ENCODE measurements around the gene SSH2.
"Not testable (repeated sequence)": the region's sequence is repeated elsewhere in the genome, so short reads cannot be mapped to it uniquely, and the experiment has no call there.

Gene SSH2

DNA sequence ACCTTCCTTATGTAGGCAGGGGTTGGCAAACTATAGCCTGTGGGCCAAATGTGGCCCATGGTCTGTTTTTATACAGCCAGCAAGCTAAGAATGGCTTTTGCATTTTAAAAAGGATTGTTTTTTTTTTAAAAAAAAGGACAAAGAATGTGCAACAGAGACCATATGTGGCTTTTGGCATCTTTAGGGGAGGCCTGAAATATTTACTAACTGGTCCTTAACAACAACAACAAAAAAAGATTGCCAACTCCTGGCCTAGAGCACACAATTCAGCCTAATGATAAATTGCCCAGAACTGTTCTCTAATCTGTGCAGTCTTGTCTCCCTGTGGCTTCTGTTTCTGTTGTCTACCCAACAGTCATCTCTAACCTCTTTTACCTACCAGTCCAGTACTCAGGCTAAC is 67.1 kb downstream of the SSH2 start:
- peaks cover 32% of the 10 kb centered on the region; the same call in 1 of the 2 replicates for H4K20me1 ChIP-seq (ENCODE audit: insufficient read depth, low read length)
- H2AFZ ChIP-seq (ENCODE audit: low read depth, low read length), result no peak overlapping the region
- H3K79me2 ChIP-seq (ENCODE audit: insufficient read depth, low read length), result peaks cover 89% of the 10 kb centered on the region
- no peak for TF ChIP-seq EZH2 (IDR thresholded peaks at IDR 0.05; ENCODE audit: borderline replicate concordance, low read depth, low read length, severe bottlenecking)
- H3K9ac ChIP-seq (ENCODE audit: low read depth, low read length), result no peak overlapping the region
- H3K4me3 ChIP-seq (ENCODE audit: low read depth in 1 of 2, low read length in 2 of 2), result no peak overlapping the region
- no peaks in the 10 kb centered on the region for H3K27me3 ChIP-seq (ENCODE audit: insufficient read depth, low read length, poor library complexity)
- no peaks in the 10 kb centered on the region for H3K36me3 ChIP-seq (ENCODE audit: insufficient read depth, low read length)
- H3K4me1 ChIP-seq (ENCODE audit: insufficient read depth, low read length), result no peaks in the 10 kb centered on the region
- ATAC-seq (ENCODE audit: insufficient read depth, low read depth), result no peak
- DNase-seq, result no peak
- H3K4me2 ChIP-seq (ENCODE audit: insufficient read depth, low read length), result no peak overlapping the region
- no peak overlapping the region for H3K27ac ChIP-seq (ENCODE audit: low read length)
- peaks cover 2% of the 10 kb centered on the region for H3K9me3 ChIP-seq (ENCODE audit: insufficient read depth, low read length, severe bottlenecking)

DNA sequence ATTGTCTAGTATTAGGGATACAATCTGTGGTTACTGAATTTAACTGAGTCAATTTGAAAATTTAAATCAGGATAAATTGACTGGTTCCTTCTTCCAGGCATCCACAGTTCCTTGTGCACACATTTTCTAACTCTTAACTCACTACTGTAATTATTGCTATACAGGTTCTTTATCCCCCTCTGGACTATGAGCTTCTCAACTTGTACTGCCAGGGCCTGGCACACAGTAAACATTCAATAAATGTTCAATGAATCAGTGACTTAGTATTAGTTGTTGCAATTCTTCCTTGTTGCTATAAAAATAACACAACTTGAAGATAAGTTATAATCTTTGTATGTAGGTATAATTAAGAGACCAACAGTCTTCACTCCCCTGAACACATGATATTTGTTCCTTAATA is 67.9 kb downstream of the SSH2 start:
- TF ChIP-seq CTCF (IDR thresholded peaks at IDR 0.05; ENCODE audit: borderline replicate concordance, extremely low read depth, low read length, poor library complexity, severe bottlenecking) (no peak), EZH2 (IDR thresholded peaks at IDR 0.05; ENCODE audit: borderline replicate concordance, low read depth, low read length, severe bottlenecking) (no peak)
- ATAC-seq (ENCODE audit: insufficient read depth, low read depth), result no peak
- DNase-seq, result no peak
- H3K79me2 ChIP-seq (ENCODE audit: insufficient read depth, low read length), result peaks cover 87% of the 10 kb centered on the region
- H3K4me2 ChIP-seq (ENCODE audit: insufficient read depth, low read length), result no peak overlapping the region
- H3K4me3 ChIP-seq (ENCODE audit: low read depth in 1 of 2, low read length in 2 of 2), result no peak overlapping the region
- no peak overlapping the region for H3K27ac ChIP-seq (ENCODE audit: low read length)
- H3K9me3 ChIP-seq (ENCODE audit: insufficient read depth, low read length, severe bottlenecking), result peaks cover 5% of the 10 kb centered on the region
- no peak overlapping the region for H2AFZ ChIP-seq (ENCODE audit: low read depth, low read length)
- no peak overlapping the region for H3K9ac ChIP-seq (ENCODE audit: low read depth, low read length)
- no peaks in the 10 kb centered on the region for H3K36me3 ChIP-seq (ENCODE audit: insufficient read depth, low read length)
- no peaks in the 10 kb centered on the region for H3K27me3 ChIP-seq (ENCODE audit: insufficient read depth, low read length, poor library complexity)
- H3K4me1 ChIP-seq (ENCODE audit: insufficient read depth, low read length), result no peaks in the 10 kb centered on the region
- peaks cover 32% of the 10 kb centered on the region; the same call in 1 of the 2 replicates for H4K20me1 ChIP-seq (ENCODE audit: insufficient read depth, low read length)

DNA sequence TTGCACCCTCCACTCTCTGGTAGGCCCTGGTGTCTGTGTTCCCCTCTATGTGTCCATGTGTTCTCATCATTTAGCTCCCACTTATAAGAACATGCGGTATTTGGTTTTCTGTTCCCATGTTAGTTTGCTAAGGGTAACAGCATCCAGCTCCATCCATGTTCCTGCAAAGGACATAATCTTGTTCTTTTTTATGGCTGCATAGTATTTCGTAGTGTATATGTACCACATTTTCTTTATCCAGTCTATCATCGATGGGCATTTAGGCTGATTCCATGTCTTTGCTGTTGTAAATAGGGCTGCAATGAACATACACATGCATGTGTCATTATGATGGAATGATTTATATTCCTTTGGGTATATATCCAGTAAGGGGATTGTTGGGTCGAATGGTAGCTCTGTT is 70.6 kb downstream of the SSH2 start:
- Histone ChIP-seq H4K20me1 (ENCODE audit: insufficient read depth, low read length) (peaks cover 18% of the 10 kb centered on the region; the same call in 1 of the 2 replicates), H3K79me2 (ENCODE audit: insufficient read depth, low read length) (peaks cover 81% of the 10 kb centered on the region)
- H3K27ac ChIP-seq (ENCODE audit: low read length); H3K9ac ChIP-seq (ENCODE audit: low read depth, low read length); H3K4me2 ChIP-seq (ENCODE audit: insufficient read depth, low read length); H3K9me3 ChIP-seq (ENCODE audit: insufficient read depth, low read length, severe bottlenecking); H2AFZ ChIP-seq (ENCODE audit: low read depth, low read length); DNase-seq; ATAC-seq (ENCODE audit: insufficient read depth, low read depth); H3K4me3 ChIP-seq (ENCODE audit: low read depth in 1 of 2, low read length in 2 of 2); H3K4me1 ChIP-seq (ENCODE audit: insufficient read depth, low read length); H3K27me3 ChIP-seq (ENCODE audit: insufficient read depth, low read length, poor library complexity); H3K36me3 ChIP-seq (ENCODE audit: insufficient read depth, low read length): not testable (repeated sequence)

DNA sequence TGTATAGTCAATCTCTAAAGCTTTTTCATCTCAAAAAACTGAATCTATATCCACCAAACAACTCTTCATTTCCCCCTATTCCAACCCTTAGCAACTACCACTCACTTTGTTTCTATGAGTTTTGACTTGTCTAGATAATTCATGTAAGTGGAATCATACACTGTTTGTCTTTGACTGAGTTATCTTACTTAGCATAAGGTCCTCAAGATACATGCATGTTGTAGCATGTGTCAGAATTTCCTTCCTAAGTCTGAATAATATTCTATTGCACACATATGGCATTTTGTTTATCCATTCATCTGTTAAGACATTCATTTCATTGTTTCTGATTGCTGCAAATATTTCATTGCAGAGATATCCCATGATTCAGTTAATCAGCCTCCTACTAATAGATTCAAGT is 72.2 kb downstream of the SSH2 start:
- H3K79me2 ChIP-seq (ENCODE audit: insufficient read depth, low read length), result peaks cover 82% of the 10 kb centered on the region

DNA sequence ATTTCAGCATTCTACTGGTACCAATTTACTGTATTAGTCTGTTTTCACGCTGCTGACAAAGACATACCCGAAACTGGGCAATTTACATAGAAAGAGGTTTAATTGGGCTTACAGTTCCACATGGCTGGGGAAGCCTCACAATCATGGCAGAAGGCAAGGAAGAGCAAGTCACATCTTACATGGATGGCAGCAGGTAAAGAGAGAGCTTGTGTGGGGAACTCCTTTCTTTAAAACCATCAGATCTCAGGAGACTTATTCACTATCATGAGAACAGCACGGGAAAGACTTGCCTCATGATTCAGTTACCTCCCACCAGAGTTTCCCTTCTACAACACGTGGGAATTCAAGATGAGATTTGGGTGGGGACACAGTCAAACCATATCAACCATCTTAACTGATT is 72.9 kb downstream of the SSH2 start:
- H3K9ac ChIP-seq (ENCODE audit: low read depth, low read length); DNase-seq; H3K36me3 ChIP-seq (ENCODE audit: insufficient read depth, low read length); H3K4me1 ChIP-seq (ENCODE audit: insufficient read depth, low read length); H3K27ac ChIP-seq (ENCODE audit: low read length); H3K9me3 ChIP-seq (ENCODE audit: insufficient read depth, low read length, severe bottlenecking); H3K4me2 ChIP-seq (ENCODE audit: insufficient read depth, low read length); H2AFZ ChIP-seq (ENCODE audit: low read depth, low read length); H3K27me3 ChIP-seq (ENCODE audit: insufficient read depth, low read length, poor library complexity); ATAC-seq (ENCODE audit: insufficient read depth, low read depth); H3K4me3 ChIP-seq (ENCODE audit: low read depth in 1 of 2, low read length in 2 of 2): not testable (repeated sequence)
- Histone ChIP-seq H4K20me1 (ENCODE audit: insufficient read depth, low read length) (0 out of 2 replicates have a peak, but pooled peaks cover 11% of the 10 kb centered on the region), H3K79me2 (ENCODE audit: insufficient read depth, low read length) (peaks cover 80% of the 10 kb centered on the region)

More for the DNA sequence above, 72.2 kb downstream of the SSH2 start:
- no peak for TF ChIP-seq EZH2 (IDR thresholded peaks at IDR 0.05; ENCODE audit: borderline replicate concordance, low read depth, low read length, severe bottlenecking)
- TF ChIP-seq CTCF (IDR thresholded peaks at IDR 0.05; ENCODE audit: borderline replicate concordance, extremely low read depth, low read length, poor library complexity, severe bottlenecking), result no peak
- H3K4me3 ChIP-seq (ENCODE audit: low read depth in 1 of 2, low read length in 2 of 2), result no peak overlapping the region
- peaks cover 16% of the 10 kb centered on the region; the same call in 1 of the 2 replicates for H4K20me1 ChIP-seq (ENCODE audit: insufficient read depth, low read length)
- H3K4me2 ChIP-seq (ENCODE audit: insufficient read depth, low read length), result no peak overlapping the region
- H3K9ac ChIP-seq (ENCODE audit: low read depth, low read length), result no peak overlapping the region
- no peaks in the 10 kb centered on the region for H3K4me1 ChIP-seq (ENCODE audit: insufficient read depth, low read length)
- H3K27ac ChIP-seq (ENCODE audit: low read length), result no peak overlapping the region
- ATAC-seq (ENCODE audit: insufficient read depth, low read depth) (no peak), DNase-seq (no peak)
- no peak overlapping the region for H2AFZ ChIP-seq (ENCODE audit: low read depth, low read length)
- H3K9me3 ChIP-seq (ENCODE audit: insufficient read depth, low read length, severe bottlenecking), result peaks cover 5% of the 10 kb centered on the region
- H3K27me3 ChIP-seq (ENCODE audit: insufficient read depth, low read length, poor library complexity), result no peaks in the 10 kb centered on the region
- no peaks in the 10 kb centered on the region for H3K36me3 ChIP-seq (ENCODE audit: insufficient read depth, low read length)
